ENCODE results near the gene GLRX.

- no peak for TF ChIP-seq CTCF (conservative IDR thresholded peaks at IDR 0.05 in 1 of 2, IDR thresholded peaks at IDR 0.05 in 1 of 2; ENCODE audit: extremely low read depth in 1 of 2, insufficient read depth in 1 of 2, low read depth in 1 of 2, low read length in 2 of 2)
- TF ChIP-seq EZH2 (IDR thresholded peaks at IDR 0.05; ENCODE audit: borderline replicate concordance, low read length) = no peak
Measured at GRCh38 chr5:95799191-95799835, 23.2 kb downstream of the GLRX start.
